HG03159 (cell line): Measurements from ENCODE around the gene ABHD17A.

Experiments used
- ATAC-seq: cut with Tn5 transposase; IDR thresholded peaks from one replicate; pipeline ENCODE4 v1.9.1; 2021; ENCODE audit warnings: mild to moderate bottlenecking, moderate library complexity; ENCODE audit not compliant: unreplicated experiment

ABHD17A gene

GRCh38 chr19:1841209-1841924 lies 43.9 kb downstream of the ABHD17A start:
- no peak for ATAC-seq

- no peak for ATAC-seq
These were observed 44.7 kb downstream of the ABHD17A start for GRCh38 chr19:1840541-1841115.

GRCh38 chr19:1839658-1840540 lies 45.4 kb downstream of the ABHD17A start:
- no peak for ATAC-seq

GRCh38 chr19:1837625-1838105 lies 47.6 kb downstream of the ABHD17A start:
- ATAC-seq, result no peak

- no peak for ATAC-seq
These were observed 48.1 kb downstream of the ABHD17A start for GRCh38 chr19:1837222-1837565.

GRCh38 chr19:1836458-1837221 lies 48.7 kb downstream of the ABHD17A start:
- no peak for ATAC-seq

GRCh38 chr19:1833540-1833939 lies 51.8 kb downstream of the ABHD17A start:
- no peak for ATAC-seq

- no peak for ATAC-seq
These were observed 53.1 kb downstream of the ABHD17A start for GRCh38 chr19:1832046-1832663.

- no peak for ATAC-seq
These were observed 54.3 kb downstream of the ABHD17A start for GRCh38 chr19:1830978-1831377.

GRCh38 chr19:1830568-1830967 lies 54.7 kb downstream of the ABHD17A start:
- no peak for ATAC-seq

GRCh38 chr19:1829958-1830357 lies 55.3 kb downstream of the ABHD17A start:
- no peak for ATAC-seq

- ATAC-seq, result no peak
These were observed 56.7 kb downstream of the ABHD17A start for GRCh38 chr19:1828279-1829238.

- no peak for ATAC-seq
These were observed 57.6 kb downstream of the ABHD17A start for GRCh38 chr19:1827566-1828278.
